Natural killer cell (primary cell): ENCODE data around the gene NFKBIA. TPM values are rescaled to one million over a fixed set of nuclear protein-coding genes. Genes with fewer than 3 reads are reported as not detected.

Experiments
- ATAC-seq, 3 donors: fragments of 150-1000 bp in 2 of 3; fragments of 200-7000 bp in 1 of 3; cut with Tn5 transposase; 1 replicate in 1 of 3; 2 replicates in 2 of 3; pipeline ENCODE4 v1.10.0; 2021; ENCODE audit warnings: mild to moderate bottlenecking in 2 of 3, moderate library complexity in 2 of 3
- DNase-seq, 2 donors: peaks; one replicate each; pipeline versions ENCODE4 v3.0.0 to v3.0.0-alpha.2; 2013 to 2021; ENCODE audit warnings: mixed read lengths in 1 of 2
- H3K27ac ChIP-seq: one replicate; pipeline ENCODE4 v1.5.1; 2013; ENCODE audit warnings: mild to moderate bottlenecking, low read length
- H3K27me3 ChIP-seq: one replicate; pipeline ENCODE4 v1.6.1; 2013; ENCODE audit warnings: low read length; ENCODE audit not compliant: control insufficient read depth, insufficient read depth
- H3K36me3 ChIP-seq: one replicate; pipeline ENCODE4 v1.6.1; 2013; ENCODE audit warnings: low read length; ENCODE audit not compliant: control insufficient read depth, insufficient read depth
- H3K4me1 ChIP-seq: one replicate; pipeline ENCODE4 v1.6.1; 2013; ENCODE audit warnings: low read length; ENCODE audit not compliant: control insufficient read depth, insufficient read depth
- H3K4me3 ChIP-seq: one replicate; pipeline ENCODE4 v1.5.1; 2013; ENCODE audit warnings: low read length
- H3K9me3 ChIP-seq: one replicate; pipeline ENCODE4 v1.6.1; 2013; ENCODE audit warnings: low read length; ENCODE audit not compliant: control insufficient read depth, insufficient read depth
- H3K27ac Mint-ChIP-seq, 2 donors: one replicate each; pipeline ENCODE4 v1.8.0; 2022; ENCODE audit warnings: mild to moderate bottlenecking in 2 of 2, mixed read lengths in 2 of 2, moderate library complexity in 1 of 2
- H3K27me3 Mint-ChIP-seq, 2 donors: one replicate each; pipeline ENCODE4 v1.8.0; 2022; ENCODE audit warnings: low read depth in 2 of 2, mixed read lengths in 2 of 2
- H3K36me3 Mint-ChIP-seq: one replicate; pipeline ENCODE4 v1.8.0; 2022; ENCODE audit warnings: mixed read lengths
- H3K4me1 Mint-ChIP-seq, 2 donors: one replicate each; pipeline ENCODE4 v1.8.0; 2022; ENCODE audit warnings: mixed read lengths in 2 of 2
- H3K4me3 Mint-ChIP-seq: one replicate; pipeline ENCODE4 v1.8.0; 2022; ENCODE audit warnings: mild to moderate bottlenecking, moderate library complexity, mixed read lengths
- H3K9me3 Mint-ChIP-seq, 2 donors: one replicate each; pipeline ENCODE4 v1.8.0; 2022; ENCODE audit warnings: mixed read lengths in 2 of 2
- CTCF ChIP-seq: fragments of 200-600 bp; IDR thresholded peaks from one replicate; pipeline ENCODE4 v1.8.0; 2022; ENCODE audit warnings: antibody characterized with exemption
- WGBS: methylation state at CpG from one replicate; pipeline ENCODE4 v1.1.7; 2013; ENCODE audit warnings: missing lambda C conversion rate; ENCODE audit not compliant: insufficient coverage; 5-methylcytosine and 5-hydroxymethylcytosine counted together
- intact Hi-C: fragments of 100-400 bp; cut with micrococcal nuclease; formaldehyde crosslinking; loops from one replicate; pipeline ENCODE4 v1.14.2; 2022
- total RNA-seq, 4 donors: library from RNA; stranded (reverse); fragments of 120-200 nt in 1 of 4; gene quantifications; one replicate each; pipeline versions ENCODE4 v1.2.3 to v1.2.4, GENCODE V29; 2013 to 2022

Gene NFKBIA
- total RNA-seq, 3 donors from 2014 or later (not counting 1 experiment from before 2014, with no cell fraction given): 2,039 to 3,339 (median 2,499) TPM

DNA sequence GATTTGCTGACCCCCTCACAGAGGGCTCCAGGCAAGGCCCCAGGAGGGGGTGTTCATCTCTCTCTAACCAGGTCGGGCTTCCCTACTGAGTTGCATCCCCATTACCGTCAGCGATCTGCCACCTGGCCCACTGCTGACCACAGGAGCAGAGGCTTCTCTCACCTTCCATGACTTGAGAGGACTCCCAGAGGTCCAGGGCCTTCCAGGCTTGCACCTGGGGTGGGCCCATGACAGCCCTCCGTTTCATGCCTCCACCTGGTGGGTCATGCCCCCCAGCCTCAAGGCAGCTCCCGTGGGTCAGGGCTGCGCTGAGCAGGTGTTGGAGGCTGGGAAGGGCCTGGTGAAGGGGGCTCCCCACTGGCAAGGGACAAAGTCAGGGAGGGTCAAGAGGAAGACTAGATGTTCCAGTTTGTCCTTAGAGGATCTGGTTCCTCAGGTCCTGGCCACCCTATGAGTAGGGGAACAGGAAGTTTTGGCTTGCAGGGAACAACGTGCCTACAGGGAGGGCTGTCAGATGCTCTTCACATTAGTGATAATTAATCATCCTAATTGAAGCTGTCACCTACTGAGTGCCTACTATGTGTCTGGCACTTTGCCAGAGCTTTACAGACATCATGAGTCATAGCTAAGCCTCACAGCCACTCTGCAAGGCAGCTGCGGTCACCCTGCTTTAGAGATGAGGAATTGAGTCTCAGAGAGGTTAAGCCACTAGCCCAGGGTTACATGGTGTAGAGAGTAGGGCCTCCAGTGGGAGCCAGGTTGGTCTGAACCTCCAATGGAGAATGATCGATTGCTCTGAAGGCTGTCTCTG is 13.8 kb downstream of the NFKBIA start:
- Histone ChIP-seq H3K36me3 (no peaks in the 10 kb centered on the region), H3K27me3 (no peaks in the 10 kb centered on the region), H3K27ac (no peak overlapping the region), H3K4me3 (no peak overlapping the region), H3K4me1 (peaks cover 5% of the 10 kb centered on the region), H3K9me3 (no peaks in the 10 kb centered on the region)
- DNase-seq (peak in 1 of 2 donors; percentile 64), ATAC-seq (peak in 2 of 3 donors; percentile 74 to 78)
- no peaks in the 10 kb centered on the region for H3K27me3 Mint-ChIP-seq
- no peaks in the 10 kb centered on the region for H3K36me3 Mint-ChIP-seq
- H3K27ac Mint-ChIP-seq: no peak overlapping the region
- no peak for TF ChIP-seq CTCF
- 69% methylated on average over 9 of the region's 9 CpGs for WGBS
- H3K4me1 Mint-ChIP-seq: no peaks in the 10 kb centered on the region
- H3K9me3 Mint-ChIP-seq: no peaks in the 10 kb centered on the region
- intact Hi-C loops: no loop called here
- no peak overlapping the region for H3K4me3 Mint-ChIP-seq

GRCh38 chr14:35389315-35389667 is 15.3 kb downstream of the NFKBIA start:
- no peaks in the 10 kb centered on the region for H3K36me3 Mint-ChIP-seq
- Histone ChIP-seq H3K36me3 (no peaks in the 10 kb centered on the region), H3K9me3 (no peaks in the 10 kb centered on the region), H3K27me3 (no peaks in the 10 kb centered on the region), H3K27ac (no peak overlapping the region), H3K4me3 (no peak overlapping the region), H3K4me1 (peaks cover 5% of the 10 kb centered on the region)
- H3K4me3 Mint-ChIP-seq: no peak overlapping the region
- DNase-seq: no peak
- intact Hi-C loops: no loop called here
- H3K9me3 Mint-ChIP-seq: no peaks in the 10 kb centered on the region
- H3K27me3 Mint-ChIP-seq: no peaks in the 10 kb centered on the region
- H3K4me1 Mint-ChIP-seq: no peaks in the 10 kb centered on the region
- H3K27ac Mint-ChIP-seq: no peak overlapping the region
- no peak for TF ChIP-seq CTCF
- 98% methylated on average over 8 of the region's 9 CpGs for WGBS
- no peak for ATAC-seq

- Mint-ChIP-seq H3K27ac (no peak overlapping the region), H3K27me3 (no peaks in the 10 kb centered on the region), H3K4me1 (no peaks in the 10 kb centered on the region), H3K36me3 (no peaks in the 10 kb centered on the region), H3K4me3 (no peak overlapping the region), H3K9me3 (no peaks in the 10 kb centered on the region)
- intact Hi-C loops: no loop called here
- no peaks in the 10 kb centered on the region for H3K27me3 ChIP-seq
- no peak overlapping the region for H3K27ac ChIP-seq
- no peak for ATAC-seq
- 87% methylated on average over 10 of the region's 14 CpGs for WGBS
- DNase-seq: no peak
- H3K4me1 ChIP-seq: peaks cover 5% of the 10 kb centered on the region
- no peaks in the 10 kb centered on the region for H3K36me3 ChIP-seq
- no peak overlapping the region for H3K4me3 ChIP-seq
- no peaks in the 10 kb centered on the region for H3K9me3 ChIP-seq
- TF ChIP-seq CTCF: no peak
These were observed 15.8 kb downstream of the NFKBIA start for GRCh38 chr14:35388656-35389314.
